NCI-H460 (cell line): Measurements from ENCODE around the gene CCDC191. TPM values are rescaled to one million over a fixed set of nuclear protein-coding genes. Genes with fewer than 3 reads are reported as not detected.

ENCODE experiments used
- DNase-seq: peaks from one replicate; pipeline ENCODE4 v3.0.0-alpha.2; 2016; ENCODE audit warnings: low read depth; ENCODE audit errors: extremely low read depth
- polyA plus RNA-seq: library from polyadenylated mRNA; depleted of rRNA; stranded (reverse); fragments of >200 nt; gene quantifications from 2 replicates; pipeline ENCODE4 v1.2.3, GENCODE V29; 2014; cell fraction: nucleus; rRNA removed
- total RNA-seq: library from RNA; depleted of rRNA; stranded (reverse); fragments of >200 nt; shearing (Covaris generic); gene quantifications from 2 replicates; pipeline ENCODE4 v1.2.3, GENCODE V29; 2014; rRNA removed

Gene CCDC191
- total RNA-seq: 1.7 and 2.2 TPM in 2 replicates
- 1.3 and 2.1 TPM in 2 replicates for polyA plus RNA-seq

- peak; percentile 97 for DNase-seq
Measured at GRCh38 chr3:114056130-114057010, at the start of gene CCDC191, which contains the start of gene QTRT2. Gene CCDC191, minus strand, starts transcription at chr3:114056526. Its CDS starts 60 bp downstream, at chr3:114056466. Gene QTRT2, plus strand, starts transcription at chr3:114056737. Its CDS starts 8,521 bp downstream, at chr3:114065258.

- peak; percentile 15 for DNase-seq
Measured at GRCh38 chr3:114104414-114104813, 48.1 kb upstream of the CCDC191 start.

GRCh38 chr3:114103858-114104257 lies 47.5 kb upstream of the CCDC191 start:
- DNase-seq: no peak

GRCh38 chr3:114103181-114103580 lies 46.9 kb upstream of the CCDC191 start:
- DNase-seq: no peak

GRCh38 chr3:114101101-114101500 lies 44.8 kb upstream of the CCDC191 start:
- no peak for DNase-seq

GRCh38 chr3:114095796-114096195 lies 39.5 kb upstream of the CCDC191 start:
- DNase-seq: no peak

GRCh38 chr3:114093596-114093995 lies 37.3 kb upstream of the CCDC191 start:
- DNase-seq: no peak

GRCh38 chr3:114093016-114093380 lies 36.7 kb upstream of the CCDC191 start:
- no peak for DNase-seq

GRCh38 chr3:114092151-114093015 lies 36.1 kb upstream of the CCDC191 start:
- no peak for DNase-seq

GRCh38 chr3:114089675-114090074 lies 33.3 kb upstream of the CCDC191 start:
- no peak for DNase-seq

- DNase-seq: no peak
Measured at GRCh38 chr3:114086356-114086755, 30.0 kb upstream of the CCDC191 start.

- DNase-seq: no peak
Measured at GRCh38 chr3:114083112-114083511, 26.8 kb upstream of the CCDC191 start.

- no peak for DNase-seq
Measured at GRCh38 chr3:114081037-114081436, 24.7 kb upstream of the CCDC191 start.

GRCh38 chr3:114080201-114080600 lies 23.9 kb upstream of the CCDC191 start:
- DNase-seq: no peak

- no peak for DNase-seq
Measured at GRCh38 chr3:114079761-114080160, 23.4 kb upstream of the CCDC191 start.

GRCh38 chr3:114078126-114078525 lies 21.8 kb upstream of the CCDC191 start:
- no peak for DNase-seq

GRCh38 chr3:114076711-114077110 lies 20.4 kb upstream of the CCDC191 start:
- no peak for DNase-seq

GRCh38 chr3:114071786-114072185 lies 15.5 kb upstream of the CCDC191 start:
- no peak for DNase-seq

GRCh38 chr3:114068336-114068735 lies 12.0 kb upstream of the CCDC191 start:
- no peak for DNase-seq

- no peak for DNase-seq
Measured at GRCh38 chr3:114067804-114068203, 11.5 kb upstream of the CCDC191 start.

GRCh38 chr3:114060906-114061655 lies 4.8 kb upstream of the CCDC191 start:
- DNase-seq: no peak
